Thyroid gland (tissue), 4 donors: Measurements from ENCODE around the gene PLEKHB2. TPM values are rescaled to one million over a fixed set of nuclear protein-coding genes. Genes with fewer than 3 reads are reported as not detected.

Source experiments
- DNase-seq, 2 donors: peaks; one replicate each; pipeline ENCODE4 v3.0.0-alpha.2; 2019
- H3K27ac ChIP-seq, 3 donors: fragments of 200-600 bp; sonication (generic); 1 replicate in 2 of 3; 2 replicates in 1 of 3; pipeline ENCODE4 v1.5.1; 2016 to 2019; ENCODE audit warnings: mild to moderate bottlenecking in 1 of 3, moderate library complexity in 1 of 3
- H3K27me3 ChIP-seq: fragments of 200-600 bp; sonication (generic); one replicate; pipeline ENCODE4 v1.5.1; 2019
- H3K36me3 ChIP-seq, 2 donors: fragments of 200-600 bp; sonication (generic); one replicate each; pipeline ENCODE4 v1.5.1; 2016 to 2019
- H3K4me1 ChIP-seq, 2 donors: fragments of 200-600 bp; sonication (generic); one replicate each; pipeline ENCODE4 v1.5.1; 2017 to 2019
- H3K4me3 ChIP-seq, 3 donors: fragments of 200-600 bp; sonication (generic); replicated peaks in 1 of 3; 1 replicate in 2 of 3; 2 replicates in 1 of 3; pipeline ENCODE4 v1.5.1; 2016; ENCODE audit warnings: mild to moderate bottlenecking in 1 of 3
- H3K9me3 ChIP-seq: fragments of 200-600 bp; sonication (generic); one replicate; pipeline ENCODE4 v1.5.1; 2017
- CTCF ChIP-seq, 6 experiments: fragments of 200-600 bp in 3 of 6; fragments of 450-650 bp in 3 of 6; sonication (generic) in 3 of 6; IDR thresholded peaks; one replicate each; pipeline ENCODE4 v1.5.1; 2016 to 2019; ENCODE audit warnings: antibody characterized with exemption in 6 of 6, mild to moderate bottlenecking in 2 of 6, inconsistent platforms in 1 of 6, moderate library complexity in 1 of 6
- POLR2A ChIP-seq, 2 donors: fragments of 450-650 bp; IDR thresholded peaks; one replicate each; pipeline ENCODE4 v1.6.1; 2017; ENCODE audit warnings: antibody characterized with exemption in 2 of 2, mild to moderate bottlenecking in 2 of 2, moderate library complexity in 1 of 2
- WGBS, 2 donors: methylation state at CpG; one replicate each; pipeline ENCODE4 v1.1.5; 2017; 5-methylcytosine and 5-hydroxymethylcytosine counted together
- intact Hi-C: fragments of 100-400 bp; cut with DNase I; formaldehyde crosslinking; loops from one replicate; pipeline ENCODE4 v1.15.1; 2023
- total RNA-seq, 4 donors: library from RNA; depleted of rRNA; stranded (reverse); fragments of >200 nt; gene quantifications; one replicate each; pipeline ENCODE4 v1.2.3, GENCODE V29; 2016

The PLEKHB2 gene
- 100 to 1,000 TPM in 2 of 4 donors, 10 to 100 TPM in 2; 87.3 to 122 (median 103) TPM for total RNA-seq

- Histone ChIP-seq H3K4me3 (peak within 1 kb of the TSS; percentile 44 to 89 (median 82)), H3K36me3 (no peaks in the 10 kb centered on the region), H3K9me3 (no peaks in the 10 kb centered on the region), H3K4me1 (peaks cover 14 to 18% of the 10 kb centered on the region in 2 donors), H3K27me3 (no peaks in the 10 kb centered on the region), H3K27ac (peak within 1 kb of the TSS; percentile 86 to 97 (median 92))
- intact Hi-C loops = no loop called here
- TF ChIP-seq POLR2A (IDR thresholded peaks at IDR 0.05) (peak; percentile 87 to 93), CTCF (IDR thresholded peaks at IDR 0.05) (peak in 1 of 6 experiments; percentile 30)
- 0 to 1% methylated on average over 39 to 59 of the region's 66 CpGs for WGBS, 2 donors
- peak; percentile 87 to 89 for DNase-seq
These were observed at the start of gene PLEKHB2 for GRCh38 chr2:131105156-131105949. Gene PLEKHB2 (plus strand): TSS chr2:131105336. CDS start chr2:131120942, 15,606 bp downstream.

GRCh38 chr2:131056204-131056931, 48.8 kb upstream of the PLEKHB2 start:
- intact Hi-C loops = no loop called here
- peaks cover 10 to 19% of the 10 kb centered on the region in 2 donors for H3K4me1 ChIP-seq
- peaks cover 32 to 33% of the 10 kb centered on the region in 2 donors for H3K36me3 ChIP-seq
- DNase-seq = peak; percentile 44 to 57
- no peaks in the 10 kb centered on the region for H3K27me3 ChIP-seq
- H3K9me3 ChIP-seq = no peaks in the 10 kb centered on the region
- TF ChIP-seq POLR2A (IDR thresholded peaks at IDR 0.05) = no peak
- TF ChIP-seq CTCF (IDR thresholded peaks at IDR 0.05) = no peak
- H3K27ac ChIP-seq = no peak overlapping the region
- no peak overlapping the region for H3K4me3 ChIP-seq
- 39 to 43% methylated on average over 5 of the region's 5 CpGs for WGBS, 2 donors

- Histone ChIP-seq H3K4me3 (no peak overlapping the region), H3K27me3 (no peaks in the 10 kb centered on the region), H3K27ac (no peak overlapping the region), H3K9me3 (no peaks in the 10 kb centered on the region), H3K36me3 (peaks cover 27% of the 10 kb centered on the region in 2 donors), H3K4me1 (peaks cover 16 to 24% of the 10 kb centered on the region in 2 donors)
- no peak for TF ChIP-seq CTCF (IDR thresholded peaks at IDR 0.05)
- no peak for TF ChIP-seq POLR2A (IDR thresholded peaks at IDR 0.05)
- intact Hi-C loops = no loop called here
- no peak for DNase-seq
- 89 to 91% methylated on average over 4 of the region's 4 CpGs for WGBS, 2 donors
These were observed 48.2 kb upstream of the PLEKHB2 start for GRCh38 chr2:131056932-131057287.

GRCh38 chr2:131058214-131058843, 46.8 kb upstream of the PLEKHB2 start:
- no peak for TF ChIP-seq CTCF (IDR thresholded peaks at IDR 0.05)
- no peak for TF ChIP-seq POLR2A (IDR thresholded peaks at IDR 0.05)
- Histone ChIP-seq H3K27me3 (no peaks in the 10 kb centered on the region), H3K27ac (no peak overlapping the region), H3K4me3 (no peak overlapping the region), H3K9me3 (no peaks in the 10 kb centered on the region), H3K36me3 (peaks cover 16 to 18% of the 10 kb centered on the region in 2 donors), H3K4me1 (peaks cover 25 to 30% of the 10 kb centered on the region in 2 donors)
- WGBS, 2 donors = 86 to 90% methylated on average over 8 of the region's 8 CpGs
- intact Hi-C loops = no loop called here
- no peak for DNase-seq
